Ovary (tissue), 9 donors: ENCODE data around the gene POGK. TPM values are rescaled to one million over a fixed set of nuclear protein-coding genes. Genes with fewer than 3 reads are reported as not detected.
A peak's percentile ranks its signal among the peaks of the same experiment; 100 is the strongest.
"Not testable (repeated sequence)": the region's sequence is repeated elsewhere in the genome, so short reads cannot be mapped to it uniquely, and the experiment has no call there.

Experiments
- DNase-seq, 5 donors: peaks; one replicate each; pipeline ENCODE4 v3.0.0-alpha.2; 2019 to 2020
- H3K27ac ChIP-seq, 2 donors: fragments of 200-600 bp; one replicate each; pipeline versions ENCODE4 v1.5.1 to v1.8.0; 2019 to 2022
- H3K27me3 ChIP-seq: fragments of 200-600 bp; one replicate; pipeline ENCODE4 v1.8.0; 2022
- H3K36me3 ChIP-seq: fragments of 200-600 bp; sonication (generic); one replicate; pipeline ENCODE4 v1.5.1; 2019
- H3K4me1 ChIP-seq: one replicate; pipeline ENCODE4 v1.8.1; 2013; ENCODE audit warnings: mild to moderate bottlenecking, moderate library complexity; ENCODE audit not compliant: insufficient read depth
- H3K4me3 ChIP-seq: fragments of 200-600 bp; sonication (generic); one replicate; pipeline ENCODE4 v1.5.1; 2017
- H3K9me3 ChIP-seq, 2 donors: fragments of 200-600 bp in 1 of 2; sonication (generic) in 1 of 2; one replicate each; pipeline versions ENCODE4 v1.5.1 to v1.8.1; 2013 to 2019; ENCODE audit warnings: mild to moderate bottlenecking in 1 of 2, moderate library complexity in 1 of 2
- EP300 ChIP-seq: sonication (generic); formaldehyde crosslinking; IDR thresholded peaks from one replicate; pipeline ENCODE4 v1.6.1; 2017; ENCODE audit warnings: antibody characterized with exemption
- POLR2A ChIP-seq: fragments of 450-650 bp; IDR thresholded peaks from one replicate; pipeline ENCODE4 v1.6.1; 2017; ENCODE audit warnings: antibody characterized with exemption, mild to moderate bottlenecking, moderate library complexity
- WGBS, 3 donors: extraction: QIAGEN DNeasy Blood & Tissue Kit in 1 of 3; methylation state at CpG; one replicate each; pipeline versions ENCODE4 v1.1.5 to v1.1.7; 2013 to 2017; 5-methylcytosine and 5-hydroxymethylcytosine counted together
- intact Hi-C, 4 donors: fragments of 100-400 bp; cut with DNase I; formaldehyde crosslinking; loops; one replicate each; pipeline versions ENCODE4 v1.11.0 to v1.15.1; 2022 to 2023
- polyA plus RNA-seq, 2 donors: library from polyadenylated mRNA; stranded (reverse); fragments of 200-250 nt in 1 of 2; fragments of 350-450 nt in 1 of 2; fragmentation: Illumina TruSeq in 1 of 2; extraction: RNeasy Lipid Tissue Mini Kit (QIAGEN cat#74804) in 1 of 2; gene quantifications; one replicate each; pipeline ENCODE4 v1.2.3, GENCODE V29; 2013 to 2014
- total RNA-seq, 7 donors: library from RNA; depleted of rRNA in 2 of 7; stranded (reverse); fragments of >200 nt in 2 of 7; fragmentation: NEBNext Ultra II Directional in 3 of 7; extraction: Animal tissue kit (Norgen Biotek cat#: 25700) in 3 of 7; gene quantifications; one replicate each; pipeline versions ENCODE4 v1.1.0 to v1.2.4, GENCODE V29; 2016 to 2023
- TF ChIP-seq, protein P1 (sequence below), 3 donors: fragments of 450-650 bp in 2 of 3; fragments of 200-600 bp in 1 of 3; IDR thresholded peaks; one replicate each; pipeline versions ENCODE4 v1.5.1 to v1.8.0; 2016 to 2022; ENCODE audit warnings: antibody characterized with exemption in 3 of 3, mild to moderate bottlenecking in 1 of 3
- donor health status: DM: no; HTN: no; CAD: no; lungs with moderate emphysema.
- donor health status: DM: no; HTN: no; CAD: no.
- donor health status: Bipolar disorder and iron deficiency.
- donor health status: DM: yes; HTN: yes; CAD: no.
- donor health status: DM: no; HTN: no; CAD: no.
- donor health status: DM: yes; HTN: yes; CAD: no.

The POGK gene
- total and polyA plus RNA-seq, 9 donors: 12.7 to 44.5 (median 36.2) TPM

DNA sequence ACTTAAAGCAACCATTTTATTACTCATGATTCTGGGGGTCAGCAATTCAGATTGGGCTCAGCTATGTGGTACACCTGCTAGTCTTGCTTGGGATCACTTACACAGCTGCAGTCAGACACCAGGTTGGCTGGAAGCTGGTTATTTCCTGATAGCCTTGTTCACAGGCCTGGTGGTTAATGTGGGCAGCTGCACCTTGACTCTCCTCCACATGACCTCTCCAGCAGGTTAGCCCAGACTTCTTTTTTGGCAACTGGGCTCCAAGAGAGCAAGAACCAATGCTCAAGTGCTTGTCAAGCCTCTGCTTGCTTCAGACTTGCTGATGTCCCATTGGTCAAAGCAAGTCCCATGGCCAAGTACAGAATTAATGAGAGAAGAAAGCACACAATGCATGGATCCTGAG lies 11.8 kb upstream of the POGK start:
- intact Hi-C loops: no loop called here
- peaks cover 0 to 6% of the 10 kb centered on the region in 2 donors for H3K9me3 ChIP-seq
- H3K4me3 ChIP-seq: no peak overlapping the region
- H3K27me3 ChIP-seq: no peaks in the 10 kb centered on the region
- no peak overlapping the region for H3K27ac ChIP-seq
- no peaks in the 10 kb centered on the region for H3K4me1 ChIP-seq
- DNase-seq: no peak
- TF ChIP-seq, protein P1, sequence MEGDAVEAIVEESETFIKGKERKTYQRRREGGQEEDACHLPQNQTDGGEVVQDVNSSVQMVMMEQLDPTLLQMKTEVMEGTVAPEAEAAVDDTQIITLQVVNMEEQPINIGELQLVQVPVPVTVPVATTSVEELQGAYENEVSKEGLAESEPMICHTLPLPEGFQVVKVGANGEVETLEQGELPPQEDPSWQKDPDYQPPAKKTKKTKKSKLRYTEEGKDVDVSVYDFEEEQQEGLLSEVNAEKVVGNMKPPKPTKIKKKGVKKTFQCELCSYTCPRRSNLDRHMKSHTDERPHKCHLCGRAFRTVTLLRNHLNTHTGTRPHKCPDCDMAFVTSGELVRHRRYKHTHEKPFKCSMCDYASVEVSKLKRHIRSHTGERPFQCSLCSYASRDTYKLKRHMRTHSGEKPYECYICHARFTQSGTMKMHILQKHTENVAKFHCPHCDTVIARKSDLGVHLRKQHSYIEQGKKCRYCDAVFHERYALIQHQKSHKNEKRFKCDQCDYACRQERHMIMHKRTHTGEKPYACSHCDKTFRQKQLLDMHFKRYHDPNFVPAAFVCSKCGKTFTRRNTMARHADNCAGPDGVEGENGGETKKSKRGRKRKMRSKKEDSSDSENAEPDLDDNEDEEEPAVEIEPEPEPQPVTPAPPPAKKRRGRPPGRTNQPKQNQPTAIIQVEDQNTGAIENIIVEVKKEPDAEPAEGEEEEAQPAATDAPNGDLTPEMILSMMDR (IDR thresholded peaks at IDR 0.05): no peak
- TF ChIP-seq EP300 (no peak), POLR2A (no peak)
- H3K36me3 ChIP-seq: no peaks in the 10 kb centered on the region

DNA sequence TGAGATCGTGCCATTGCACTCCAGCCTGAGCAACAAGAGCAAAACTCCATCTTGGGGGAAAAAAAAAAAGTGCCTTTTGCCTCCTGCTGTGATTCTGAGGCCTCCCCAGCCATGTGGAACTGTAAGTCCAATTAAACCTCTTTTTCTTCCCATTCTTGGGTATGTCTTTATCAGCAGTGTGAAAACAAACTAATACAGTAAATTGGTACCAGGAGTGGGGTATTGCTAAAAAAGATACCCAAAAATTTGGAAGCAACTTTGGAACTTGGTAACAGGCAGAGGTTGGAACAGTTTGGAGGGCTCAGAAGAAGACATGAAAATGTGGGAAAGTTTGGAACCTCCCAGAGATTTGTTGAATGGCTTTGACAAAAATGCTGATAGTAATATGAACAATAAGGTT lies 9.5 kb upstream of the POGK start:
- H3K27me3 ChIP-seq, H3K4me3 ChIP-seq, H3K27ac ChIP-seq, intact Hi-C loops, H3K9me3 ChIP-seq, H3K4me1 ChIP-seq, H3K36me3 ChIP-seq, DNase-seq: not testable (repeated sequence)
- 64 to 90% (median 73%) methylated on average over 1 of the region's 1 CpG for WGBS, 3 donors

DNA sequence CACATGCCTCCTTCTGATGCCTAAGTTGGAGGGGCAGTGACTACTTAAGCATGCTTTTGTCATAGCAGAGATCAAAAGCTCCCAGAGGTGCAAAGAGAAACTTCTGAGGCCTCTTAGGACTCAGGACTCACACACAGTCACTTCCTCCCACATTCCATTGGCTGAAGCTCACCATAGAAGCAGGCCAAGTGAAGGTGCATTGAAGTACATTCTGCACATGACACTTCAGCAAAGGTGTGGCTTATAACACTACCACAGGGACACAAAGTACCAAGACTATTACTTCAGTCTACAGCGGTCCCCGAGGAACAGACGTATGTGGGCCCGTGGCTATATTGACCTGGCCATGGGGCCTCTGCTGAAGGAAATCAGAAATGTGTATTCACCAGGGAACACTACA lies 2.5 kb upstream of the POGK start:
- no peaks in the 10 kb centered on the region for H3K9me3 ChIP-seq
- DNase-seq: no peak
- H3K4me1 ChIP-seq: peaks cover 5% of the 10 kb centered on the region
- 94 to 98% (median 97%) methylated on average over 4 of the region's 4 CpGs for WGBS, 3 donors
- no peak overlapping the region for H3K4me3 ChIP-seq
- no peaks in the 10 kb centered on the region for H3K27me3 ChIP-seq
- no peak overlapping the region for H3K27ac ChIP-seq
- intact Hi-C loops: no loop called here
- TF ChIP-seq POLR2A (no peak), EP300 (no peak)
- TF ChIP-seq, protein P1 (IDR thresholded peaks at IDR 0.05): no peak
- H3K36me3 ChIP-seq: no peaks in the 10 kb centered on the region

DNA sequence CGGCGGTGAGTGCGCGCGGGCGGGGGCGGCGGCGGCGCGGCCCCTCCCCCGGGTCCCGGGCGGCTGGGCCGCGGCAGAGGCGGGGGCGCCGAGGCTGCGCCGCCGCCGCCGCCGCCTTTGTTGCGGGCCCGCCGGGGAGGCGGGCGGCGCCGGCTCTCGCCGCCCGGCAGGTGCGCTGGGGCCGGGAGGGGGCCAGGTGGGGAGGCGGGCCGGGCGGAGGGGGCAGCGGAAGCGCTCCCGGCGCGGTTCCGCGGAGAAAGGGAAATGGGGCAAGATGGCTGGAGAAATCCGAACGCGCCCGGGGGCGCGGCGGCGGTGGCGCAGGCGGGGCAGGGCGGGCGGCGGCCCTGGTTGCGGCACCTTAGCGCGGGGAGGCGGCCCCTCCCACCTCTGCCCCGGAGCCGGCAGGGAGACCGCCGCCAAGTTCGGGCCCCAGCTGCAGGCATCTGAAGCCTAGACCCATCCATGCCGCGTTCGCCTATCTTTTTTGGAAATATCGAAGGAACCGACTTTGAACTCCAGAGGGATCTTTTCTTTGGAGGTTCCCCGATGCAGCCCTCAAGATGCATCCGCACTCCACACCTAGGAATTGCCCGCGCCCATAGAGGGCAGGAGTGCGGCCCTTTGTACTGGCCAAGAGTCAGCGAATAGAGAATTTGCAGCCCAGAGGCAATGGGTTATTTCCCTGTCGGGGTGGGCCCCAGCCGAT lies 479 bp downstream of the POGK start:
- DNase-seq: peak; percentile 45 to 75 (median 64)
- no peaks in the 10 kb centered on the region for H3K9me3 ChIP-seq
- no peak for TF ChIP-seq EP300
- TF ChIP-seq POLR2A: no peak
- TF ChIP-seq, protein P1 (IDR thresholded peaks at IDR 0.05): no peak
- H3K4me1 ChIP-seq: peaks cover 5% of the 10 kb centered on the region
- WGBS, 3 donors: 1 to 4% (median 1%) methylated on average over 16 to 81 of the region's 82 CpGs
- H3K36me3 ChIP-seq: no peaks in the 10 kb centered on the region
- H3K27me3 ChIP-seq: no peaks in the 10 kb centered on the region
- H3K4me3 ChIP-seq: peak overlapping the region; percentile 54
- intact Hi-C loops: no loop called here
- H3K27ac ChIP-seq: peak overlapping the region; percentile 68 to 87
